Fibroblast of skin of right biceps (primary cell): ENCODE measurements around the gene QPCT.

Experiments
- DNase-seq: peaks from one replicate; pipeline ENCODE4 v3.0.0-alpha.2; 2013

Gene QPCT

DNA sequence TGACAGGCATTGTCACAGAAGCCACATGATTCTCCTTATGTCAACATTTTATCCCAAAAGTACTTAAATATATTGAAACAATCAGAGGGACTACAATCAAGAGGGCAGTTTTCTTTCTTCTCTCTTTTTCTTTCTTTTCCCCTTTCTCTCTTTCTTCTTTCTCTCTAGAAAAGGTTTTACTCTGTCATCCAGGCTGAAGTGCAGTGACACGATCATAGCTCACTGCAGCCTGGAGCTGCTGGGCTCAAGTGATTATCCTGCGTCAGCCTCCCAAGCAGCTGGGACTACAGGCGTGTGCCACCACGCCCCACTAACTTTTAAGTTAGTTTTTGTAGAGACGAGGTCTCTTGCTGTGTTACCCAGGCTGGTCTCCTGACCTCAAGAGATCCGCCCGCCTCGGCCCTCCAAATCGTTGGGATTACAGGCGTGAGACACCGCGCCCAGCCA lies 18.8 kb upstream of the QPCT start:
- DNase-seq, result no peak

DNA sequence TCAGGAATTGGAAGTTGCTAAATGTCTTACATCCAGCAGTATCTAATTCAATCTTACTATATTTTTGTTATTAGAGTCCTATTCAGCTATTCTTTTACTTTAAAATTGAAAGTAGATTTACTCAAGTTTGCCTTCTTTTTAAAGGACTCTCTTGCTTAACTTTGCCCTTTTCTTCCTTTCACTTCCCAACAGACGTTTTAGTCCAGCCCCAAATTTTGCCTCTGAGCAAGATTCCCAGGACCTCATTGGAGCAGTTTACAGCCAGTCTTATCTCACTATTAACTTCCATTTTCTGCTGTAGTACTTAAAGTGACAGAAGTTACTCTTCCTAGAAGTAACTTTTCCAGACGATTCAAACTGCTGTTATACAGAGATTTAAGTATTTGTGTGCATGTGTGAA lies 18.1 kb upstream of the QPCT start:
- peak; percentile 77 for DNase-seq

DNA sequence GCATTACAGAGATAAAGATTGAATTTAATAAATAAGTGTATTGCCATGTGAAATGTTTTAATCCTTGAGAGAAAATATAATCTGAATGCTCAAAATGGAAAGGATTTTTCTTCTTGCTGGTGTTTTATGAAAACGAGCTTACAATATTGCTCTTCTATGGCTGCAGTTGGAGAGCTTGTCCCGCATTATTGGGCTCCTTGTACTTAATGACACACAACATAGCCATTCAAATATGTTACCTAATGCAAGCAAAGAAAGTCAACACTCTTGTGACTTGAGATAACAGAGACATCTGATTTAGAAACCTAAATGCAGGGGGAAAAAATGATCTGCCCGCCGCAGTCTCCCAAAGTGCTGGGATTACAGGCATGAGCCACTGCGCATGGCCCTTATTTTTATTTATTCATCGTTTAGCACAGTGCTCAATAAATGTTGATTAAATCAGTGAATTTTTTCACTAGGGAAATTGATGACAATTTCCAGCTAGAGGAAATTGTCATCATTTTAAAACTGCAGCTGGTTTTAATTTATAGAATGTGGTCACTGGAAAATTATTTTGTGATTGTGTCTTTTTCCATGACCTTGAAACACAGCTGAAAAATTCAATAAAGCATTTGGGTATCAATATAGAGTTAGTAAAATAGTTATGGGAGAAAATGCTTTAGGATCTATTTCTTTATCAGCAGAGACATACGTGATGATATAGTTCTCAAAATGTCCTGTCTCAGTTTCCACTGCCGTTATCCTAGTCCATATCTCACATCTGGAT lies 17.4 kb upstream of the QPCT start:
- no peak for DNase-seq

DNA sequence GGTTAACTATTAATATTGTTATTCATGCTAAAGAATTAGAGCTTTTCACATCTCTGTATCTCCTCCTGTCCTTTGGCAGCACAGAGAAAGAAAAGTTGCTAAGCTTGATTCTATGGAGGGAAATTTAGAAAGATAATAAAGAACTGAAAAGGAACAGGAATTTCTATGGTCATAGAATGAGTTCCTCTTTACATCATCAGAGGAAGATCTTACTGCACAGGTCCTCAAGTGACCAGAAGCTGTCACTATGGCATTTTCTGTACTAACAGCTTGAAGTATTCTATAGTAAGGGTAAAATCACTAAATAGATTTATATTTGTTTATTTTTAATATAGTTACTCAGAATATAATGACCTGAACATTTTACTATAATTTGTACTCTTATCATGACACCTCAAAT lies 13.7 kb upstream of the QPCT start:
- no peak for DNase-seq

DNA sequence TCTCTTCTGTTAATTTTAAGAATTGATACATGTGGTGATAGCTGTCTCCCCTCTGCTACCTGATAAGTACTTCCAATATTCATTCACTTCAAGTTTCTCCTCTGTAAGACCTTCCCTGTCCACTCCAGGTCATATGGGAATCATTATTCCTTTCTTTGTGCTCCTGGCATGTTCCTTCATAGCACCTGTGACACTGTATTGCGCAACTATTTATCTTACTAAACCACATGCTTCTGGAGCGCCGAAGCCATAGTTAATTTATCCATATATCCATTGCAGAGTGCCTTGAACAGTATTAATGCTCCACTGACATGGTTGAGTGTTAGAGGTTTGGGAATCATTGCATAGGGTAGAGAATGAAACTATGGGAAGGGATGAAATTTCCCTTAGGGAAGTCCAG lies 11.9 kb upstream of the QPCT start:
- DNase-seq, result no peak

DNA sequence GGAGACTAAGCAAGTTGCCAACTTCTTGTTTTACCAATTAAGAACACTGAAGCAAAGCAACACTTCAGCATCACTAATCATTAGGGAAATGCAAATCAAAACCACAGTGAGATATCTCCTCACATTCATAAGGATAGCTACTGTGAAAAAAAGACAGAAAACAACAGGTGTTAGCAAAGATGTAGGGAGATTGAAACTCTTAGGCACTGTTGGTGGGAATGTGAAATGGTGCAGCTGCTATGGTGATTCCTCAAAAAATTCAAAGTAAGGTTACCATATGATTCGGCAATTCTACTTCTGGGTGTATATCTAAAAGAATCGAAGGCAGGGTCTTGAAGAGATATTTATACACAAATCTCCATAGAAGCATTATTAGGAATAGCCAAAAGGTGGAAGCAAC lies 11.2 kb upstream of the QPCT start:
- no peak for DNase-seq

DNA sequence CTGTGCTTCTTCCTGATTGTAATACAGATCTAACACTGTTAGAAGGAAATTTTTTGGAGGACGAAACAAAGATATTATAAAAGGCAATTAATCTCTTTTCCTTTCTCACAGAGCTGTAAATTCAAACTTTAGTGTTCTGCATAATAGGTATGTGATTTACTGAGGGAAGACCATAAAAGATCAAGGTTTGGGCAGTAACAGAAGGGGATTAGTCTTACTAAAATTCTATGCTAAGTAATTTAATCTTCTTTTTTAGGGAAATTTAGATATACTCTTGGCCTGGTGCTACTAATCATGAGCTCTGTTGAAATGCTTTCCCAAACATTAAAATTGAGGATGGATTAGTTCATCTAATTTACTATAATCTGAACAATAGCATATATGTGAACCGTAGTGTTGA lies 8.8 kb upstream of the QPCT start:
- no peak for DNase-seq

DNA sequence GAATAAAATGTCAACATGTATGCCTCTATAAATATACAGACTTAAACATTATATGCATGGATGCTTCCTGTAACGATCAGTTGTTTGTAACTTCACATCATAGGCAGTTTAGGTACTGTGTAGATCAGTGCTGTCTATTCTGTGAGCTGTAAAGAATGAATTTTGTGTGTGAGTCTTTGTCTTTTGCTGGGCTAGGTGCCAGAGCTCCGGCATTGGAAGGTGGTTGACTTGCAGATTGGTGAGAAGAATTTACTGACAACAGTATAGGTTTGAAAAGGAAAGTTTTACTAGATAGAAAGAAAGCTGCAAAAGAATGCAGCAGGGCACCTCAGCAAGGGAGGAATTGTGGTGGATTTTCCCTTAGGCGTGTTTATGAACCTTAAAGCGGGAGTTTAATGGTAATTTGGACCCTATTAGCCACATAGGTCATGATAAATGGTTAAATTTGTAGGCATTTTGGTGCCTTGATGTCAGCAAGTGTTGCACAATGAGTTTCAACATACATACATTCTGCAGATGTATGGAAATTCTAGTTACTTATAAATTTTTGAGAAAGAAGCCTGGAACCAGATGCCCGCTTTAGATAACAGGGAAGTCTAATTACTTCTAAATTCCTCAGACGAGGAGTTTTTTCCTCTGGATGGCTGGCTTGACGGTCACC lies 6.7 kb upstream of the QPCT start:
- no peak for DNase-seq

DNA sequence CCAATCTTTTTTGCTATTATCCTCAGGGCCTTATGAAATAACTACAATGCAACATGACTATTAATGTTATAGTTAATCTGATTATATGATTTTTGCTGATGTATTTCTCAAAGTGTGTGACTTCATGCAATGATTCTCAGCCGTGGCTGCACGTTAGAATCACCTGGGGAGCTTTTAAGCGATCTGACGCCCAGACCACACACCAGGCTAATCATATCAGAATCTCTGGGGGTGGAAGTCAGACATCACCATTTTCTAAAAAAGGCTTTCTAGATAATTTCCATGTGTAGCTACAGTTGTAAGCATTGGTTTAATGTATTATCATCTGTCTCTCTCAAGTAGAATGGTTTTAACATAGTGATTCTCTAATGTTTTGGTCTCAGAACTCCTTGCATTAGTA lies 5.5 kb upstream of the QPCT start:
- no peak for DNase-seq

DNA sequence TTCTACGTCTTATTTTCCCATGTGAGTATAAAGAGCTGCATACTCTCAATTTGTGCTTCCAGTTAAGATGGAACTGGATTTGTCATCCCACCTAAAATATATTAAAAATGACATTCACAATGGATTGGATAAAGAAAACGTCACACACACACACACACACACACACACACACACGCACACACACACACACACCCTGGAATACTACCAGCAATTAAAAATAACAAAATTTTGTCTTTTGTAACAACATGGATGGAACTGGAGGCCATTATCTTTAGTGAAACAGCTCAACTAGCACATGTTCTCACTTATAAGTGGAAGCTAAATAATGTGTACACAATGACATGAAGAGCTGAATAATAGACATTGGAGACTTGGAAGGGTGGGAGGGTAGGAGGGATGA lies 3.8 kb upstream of the QPCT start:
- no peak for DNase-seq

DNA sequence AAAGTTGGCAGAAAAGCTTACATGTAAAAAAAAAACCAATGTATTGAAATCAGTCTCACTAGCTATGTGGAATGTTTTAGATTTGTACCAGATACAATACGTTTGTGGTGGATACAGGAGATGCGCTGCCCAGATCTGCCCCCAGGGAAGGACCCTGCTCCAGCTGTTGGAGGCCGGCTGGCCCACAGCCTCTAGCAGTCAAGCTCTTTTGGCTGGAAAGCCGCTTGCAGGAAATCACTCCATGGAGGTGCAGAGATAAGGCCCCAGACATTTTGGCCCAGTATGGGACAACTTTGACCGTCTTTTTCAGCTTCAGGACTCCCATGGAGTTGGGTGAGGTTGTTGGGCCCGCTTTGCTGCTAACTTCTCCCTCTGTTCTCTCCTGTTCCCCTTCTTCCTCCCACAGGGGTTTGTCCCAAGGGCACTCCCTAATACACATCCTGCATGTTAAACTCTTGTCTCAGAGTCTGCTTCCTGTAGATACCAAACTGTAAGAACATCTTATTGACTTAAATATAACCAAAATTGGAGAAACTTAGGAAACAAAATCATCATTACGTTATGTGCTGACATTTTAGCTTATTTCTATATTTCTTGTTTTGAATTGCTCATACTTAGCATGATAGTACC lies 1.7 kb upstream of the QPCT start:
- DNase-seq, result no peak

DNA sequence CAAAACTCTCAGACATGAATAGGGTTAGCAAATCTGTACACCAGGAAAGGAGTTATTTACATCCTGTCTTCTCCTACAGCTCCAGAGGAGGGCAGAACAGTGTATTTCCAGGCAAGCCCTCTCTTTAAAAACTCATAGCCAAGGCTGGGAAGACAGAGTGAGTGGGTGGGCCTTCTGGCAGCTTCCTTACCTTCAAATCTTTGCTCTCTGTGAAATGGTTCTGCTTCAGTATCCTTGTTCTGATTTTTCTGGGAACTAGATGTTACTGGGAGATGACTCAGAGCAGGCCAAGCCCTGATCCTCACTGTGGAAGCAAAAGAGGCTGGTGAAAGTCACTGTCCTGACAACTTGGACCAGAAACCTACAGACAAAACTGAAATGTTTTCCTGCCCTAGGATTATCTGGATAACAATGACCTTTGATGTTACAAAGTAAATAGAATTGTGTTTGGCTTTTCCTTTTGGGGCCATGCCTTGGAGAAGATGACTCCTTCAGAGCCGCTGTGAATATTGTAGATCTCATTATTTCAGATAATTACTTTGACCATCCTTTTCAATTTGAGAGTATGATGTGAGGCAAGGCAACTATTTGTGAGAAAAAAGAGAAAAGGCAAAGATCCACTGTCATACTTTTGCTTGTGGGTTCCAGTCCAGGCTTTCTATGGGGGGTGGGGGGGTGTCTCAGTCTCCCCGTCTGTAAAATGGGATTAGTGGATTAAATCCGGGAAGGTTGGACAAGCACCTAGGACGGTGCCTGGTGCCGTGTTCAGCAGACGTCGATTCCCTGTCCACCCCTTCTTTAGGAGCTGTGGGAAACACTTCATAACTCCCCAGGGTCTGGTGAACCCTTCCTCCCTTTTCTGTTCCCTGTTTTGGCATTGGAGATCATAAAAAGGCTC lies 644 bp upstream of the QPCT start:
- peak; percentile 70 for DNase-seq

DNA sequence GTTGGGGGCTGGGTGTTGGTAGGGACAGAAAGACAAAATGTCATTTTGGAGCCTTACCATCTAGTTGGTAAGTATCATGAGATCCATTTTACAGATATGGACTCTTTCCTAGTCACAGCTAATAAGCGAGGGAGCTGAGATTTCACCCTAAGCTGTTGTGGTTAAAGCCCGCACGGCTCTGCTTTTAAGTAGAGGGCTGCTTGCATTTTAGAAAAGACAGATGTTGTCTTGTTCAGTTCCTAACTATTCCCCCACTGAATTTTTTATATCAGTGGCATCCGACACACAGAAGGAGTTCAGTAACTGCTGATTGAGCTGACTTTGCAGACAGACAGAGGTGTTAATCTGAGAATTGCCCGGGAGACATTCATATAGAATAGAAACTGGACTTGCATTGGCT lies 3.7 kb downstream of the QPCT start:
- no peak for DNase-seq

DNA sequence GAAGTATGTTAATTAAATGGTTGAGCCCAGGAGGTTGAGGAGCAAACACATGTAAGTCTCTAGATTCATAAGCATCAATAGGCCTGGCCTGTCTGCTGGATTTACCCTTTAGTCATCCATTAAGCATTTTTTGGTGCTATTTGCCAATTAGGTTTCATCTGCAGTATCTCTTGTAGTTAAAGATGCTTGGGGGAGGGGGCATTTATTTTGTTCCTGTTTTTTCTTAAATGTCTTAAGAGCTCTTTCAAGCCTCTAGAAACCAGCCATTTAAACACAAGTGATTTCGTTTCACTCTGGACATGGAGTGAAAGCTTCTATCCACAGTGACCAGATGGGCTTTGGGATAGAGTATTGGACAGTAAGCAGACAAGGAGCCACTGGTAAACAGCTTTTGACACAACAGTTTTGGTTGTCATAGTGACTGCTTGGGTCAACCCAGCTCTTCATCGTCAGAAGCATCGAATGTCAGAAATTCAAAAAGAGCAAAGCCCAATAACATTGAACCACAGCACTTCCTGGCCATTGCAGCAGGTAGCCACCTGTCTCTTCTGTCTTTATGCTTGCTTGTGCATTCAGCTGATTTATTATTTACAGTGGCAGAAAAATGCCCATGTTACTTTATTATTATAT lies 4.9 kb downstream of the QPCT start:
- DNase-seq, result peak; percentile 31

DNA sequence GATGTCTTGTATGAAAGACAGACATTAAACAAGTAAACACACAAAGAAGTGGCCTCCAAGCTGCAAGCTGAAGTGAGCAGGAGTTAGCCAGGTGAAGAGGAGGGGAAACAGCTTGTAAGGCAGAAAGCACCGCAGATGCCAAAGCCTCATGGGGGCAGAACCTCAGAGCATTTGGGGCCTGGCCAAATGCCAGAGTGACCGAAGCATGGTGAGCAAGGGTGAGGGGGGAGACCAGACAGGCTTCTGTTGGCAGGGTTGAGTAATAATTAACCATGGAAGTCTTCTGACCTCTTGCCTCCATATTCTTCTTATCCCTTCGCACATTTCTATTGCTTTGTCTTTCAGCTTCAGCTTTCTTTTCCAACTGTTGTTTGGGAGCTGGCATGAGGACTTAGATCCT lies 5.6 kb downstream of the QPCT start:
- DNase-seq, result no peak

DNA sequence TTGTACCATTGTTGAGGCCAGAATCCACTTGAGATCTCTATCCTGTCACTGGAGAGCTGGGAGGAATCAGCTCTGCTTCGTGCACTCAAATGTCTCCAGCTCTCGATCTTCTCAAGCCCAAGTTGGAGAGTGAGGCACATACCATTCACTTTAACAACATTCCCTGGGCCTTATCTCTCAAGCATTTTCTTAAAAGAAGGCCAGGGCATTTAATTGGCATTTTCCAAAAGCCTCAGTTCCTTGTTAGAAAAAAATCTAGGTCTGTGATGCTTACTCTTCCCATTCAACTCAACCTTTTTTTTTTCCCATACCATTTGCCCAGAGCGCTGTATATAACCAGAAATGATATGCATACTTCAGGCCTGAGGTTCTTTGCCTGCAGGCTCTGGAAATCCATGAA lies 10.1 kb downstream of the QPCT start:
- DNase-seq, result no peak

DNA sequence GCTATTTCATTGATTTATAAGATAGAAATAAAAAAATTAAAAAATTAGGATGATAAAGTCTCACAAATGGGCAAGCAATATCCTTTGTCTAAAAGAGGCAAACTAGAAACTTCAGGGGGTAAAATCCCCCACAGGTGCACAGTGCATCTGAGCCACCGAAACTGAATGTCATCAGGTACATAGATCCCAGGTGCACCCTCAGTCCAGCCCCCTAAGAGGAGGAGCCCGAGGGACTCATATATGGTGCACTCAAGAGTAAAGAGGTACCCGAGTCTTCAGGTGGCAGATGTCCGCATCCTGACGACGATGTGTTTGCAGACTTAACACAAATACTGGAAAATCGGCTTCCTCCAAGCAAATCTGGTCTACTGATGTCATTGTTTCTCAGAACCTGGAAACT lies 11.3 kb downstream of the QPCT start:
- no peak for DNase-seq

DNA sequence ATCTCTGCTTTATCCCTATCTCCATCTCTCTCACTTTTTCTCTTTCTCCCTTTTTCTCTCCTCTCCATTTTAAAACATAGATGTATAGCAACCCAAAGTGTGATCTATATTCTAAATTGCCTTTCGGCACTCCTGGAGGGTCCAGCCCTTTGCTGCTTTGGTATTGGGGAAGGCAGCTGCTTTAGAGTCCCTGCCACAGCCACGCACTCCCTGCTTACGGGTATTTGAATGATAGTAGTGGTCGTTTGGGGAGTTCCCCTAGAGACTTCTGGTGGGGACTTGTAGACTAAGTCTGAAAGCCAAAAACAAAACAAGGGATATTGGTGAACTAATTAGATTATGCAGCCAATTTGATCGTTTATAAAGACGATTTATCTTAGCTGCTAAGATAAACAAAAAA lies 11.9 kb downstream of the QPCT start:
- no peak for DNase-seq

DNA sequence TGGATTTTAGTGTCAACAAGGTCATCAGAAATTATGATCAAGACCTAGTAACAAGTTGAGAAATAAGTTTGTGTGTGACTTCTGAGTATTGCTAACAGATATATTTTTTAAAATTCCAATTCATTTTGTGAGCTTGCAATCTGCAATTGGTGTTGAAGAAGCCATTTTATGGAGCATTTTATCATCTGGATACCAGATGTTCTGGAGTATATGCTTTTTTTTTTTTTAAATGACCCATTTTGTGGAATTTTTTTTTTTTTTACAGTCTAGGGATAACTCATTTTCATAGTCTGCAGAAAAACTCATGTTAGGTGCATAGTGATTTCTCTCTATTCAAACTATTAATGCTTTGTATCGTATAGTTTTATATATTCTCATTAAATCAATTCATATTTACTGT lies 12.6 kb downstream of the QPCT start:
- DNase-seq, result no peak

DNA sequence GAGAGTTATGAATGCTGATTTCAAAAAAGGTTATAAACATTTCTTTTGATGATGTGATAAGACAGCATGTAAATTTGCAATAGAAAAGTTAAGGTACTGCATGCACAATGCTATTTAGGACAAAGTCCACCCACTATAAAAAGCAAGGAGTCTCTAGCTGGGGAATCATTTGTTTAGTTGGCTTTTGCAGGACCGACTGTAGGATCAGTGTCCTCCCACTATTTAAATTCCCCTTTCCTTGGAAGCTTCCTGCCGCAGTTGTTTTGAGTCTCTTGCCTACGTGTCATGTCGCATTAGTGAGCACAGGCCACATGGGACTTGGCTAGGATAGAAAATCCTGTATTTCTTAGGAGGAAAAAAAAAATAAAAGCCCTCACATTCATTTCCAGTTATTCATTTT lies 13.1 kb downstream of the QPCT start:
- peak; percentile 50 for DNase-seq

DNA sequence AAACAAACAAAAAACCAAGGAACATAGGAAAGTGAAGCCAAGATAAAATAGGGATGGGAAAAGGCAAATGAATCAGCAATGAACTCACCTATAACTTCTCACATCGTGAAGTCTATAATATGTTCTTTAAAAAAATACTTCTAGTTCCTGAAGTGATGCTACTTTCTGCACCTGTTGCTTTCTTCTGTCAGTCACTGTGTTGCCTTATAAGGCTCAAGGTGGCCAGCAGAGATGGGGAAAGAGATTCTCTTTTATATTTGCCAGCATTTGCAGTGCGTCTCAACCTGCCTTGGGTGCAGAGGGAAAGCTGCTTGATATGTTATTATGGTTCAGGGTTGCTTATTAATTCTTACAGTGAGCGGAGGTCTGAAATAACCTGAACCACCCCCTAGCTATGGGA lies 14.0 kb downstream of the QPCT start:
- DNase-seq, result no peak

DNA sequence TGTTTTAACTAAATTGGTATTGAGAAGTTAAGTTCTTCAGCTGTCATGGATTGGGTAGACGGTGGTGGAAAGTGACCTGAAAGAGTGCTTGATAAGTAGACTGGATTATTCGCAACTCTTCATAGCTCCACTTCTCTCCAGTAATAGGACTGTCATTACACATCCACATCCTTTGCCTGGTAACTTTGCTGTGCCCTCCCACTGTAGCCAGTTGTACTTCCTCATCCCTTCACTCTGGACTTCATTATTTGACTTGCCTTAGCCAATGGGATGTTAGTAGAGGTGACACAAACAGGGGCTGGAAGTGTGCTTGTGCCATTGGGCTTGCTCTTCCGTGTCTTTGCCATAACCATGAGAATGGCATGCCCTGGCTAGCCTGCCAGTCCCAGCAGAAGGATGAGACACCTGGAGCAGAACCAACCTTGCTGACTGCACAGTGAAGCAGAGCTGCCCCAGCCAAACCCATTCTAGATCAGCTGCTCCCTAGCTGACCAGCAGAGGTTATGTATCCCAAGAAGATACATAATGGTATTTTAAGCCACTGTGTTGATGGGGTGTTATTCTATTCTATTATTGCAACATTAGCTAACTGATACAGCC lies 16.9 kb downstream of the QPCT start:
- DNase-seq, result no peak
